ENCODE data around the gene IRF3. TPM values are rescaled to one million over a fixed set of nuclear protein-coding genes. Genes with fewer than 3 reads are reported as not detected.

Gene IRF3
- total and polyA plus RNA-seq, 10 of the 15 experiments (the other 5 are each of a cell fraction or from before 2014, with no cell fraction given), result 5.5 to 110 (median 63.4) TPM

GRCh38 chr19:49658139-49658517, 7.5 kb downstream of the IRF3 start:
- POLR2A ChIA-PET, result no interaction called here

GRCh38 chr19:49657493-49658138, 8.0 kb downstream of the IRF3 start:
- Histone ChIP-seq H3K4me2 (ENCODE audit: control insufficient read depth, insufficient read depth) (no peak overlapping the region), H3K27me3 (replicated peaks in 1 of 2; ENCODE audit: control insufficient read depth in 2 of 2, insufficient read depth in 2 of 2, low read length in 1 of 2) (no peaks in the 10 kb centered on the region), H3K36me3 (ENCODE audit: control insufficient read depth in 2 of 2, insufficient read depth in 2 of 2, low read length in 1 of 2) (peaks cover 7 to 46% of the 10 kb centered on the region in 2 experiments), H3K9me3 (replicated peaks; ENCODE audit: control insufficient read depth, insufficient read depth, low read length) (no peaks in the 10 kb centered on the region), H4K20me1 (ENCODE audit: control insufficient read depth, insufficient read depth) (no peaks in the 10 kb centered on the region; the same call in 1 of the 2 replicates), H3K27ac (ENCODE audit: control insufficient read depth, insufficient read depth) (no peak overlapping the region), H2AFZ (ENCODE audit: control insufficient read depth, low read depth, low read length) (no peak overlapping the region), H3K4me1 (ENCODE audit: control insufficient read depth, insufficient read depth, low read length) (peaks cover 1% of the 10 kb centered on the region; the same call in 1 of the 2 replicates), H3K79me2 (ENCODE audit: control insufficient read depth, insufficient read depth, low read length) (peaks cover 1% of the 10 kb centered on the region; the same call in 1 of the 2 replicates), H3K4me3 (no peak overlapping the region), H3K9ac (ENCODE audit: control insufficient read depth, insufficient read depth, low read length) (no peak overlapping the region)
- ATAC-seq (no peak), DNase-seq (ENCODE audit: low read depth, low spot score) (no peak), FAIRE-seq (no peak)
- TF ChIP-seq SIX5 (IDR thresholded peaks at IDR 0.05; ENCODE audit: low read depth, low read length, severe bottlenecking) (no peak), KLF5 (IDR thresholded peaks at IDR 0.05; ENCODE audit: partially characterized antibody) (no peak)
- BruUV-seq (replicated peaks), result no TSS peak
- WGBS (ENCODE audit: insufficient coverage, insufficient replicate concordance, low lambda C conversion rate, missing lambda C conversion rate), result 96% methylated on average over 22 of the region's 22 CpGs
- in situ Hi-C loops (cut with MboI), result no loop called here
- ChIA-PET SMC1A (ENCODE audit: uncharacterized antibody, unreplicated experiment) (no interaction called here), CTCF (interaction anchor here (0.5 kb wide), 1 partner anchor 17 kb away, joined by 3 read pairs; no protein-coding TSS in a partner anchor), POLR2A (interaction anchor here (0.6 kb wide), 1 partner anchor 16 kb away, joined by 3 read pairs; the partner anchor contains the start of gene SCAF1), RAD21 (ENCODE audit: unreplicated experiment) (no interaction called here)
- intact Hi-C loops (cut with micrococcal nuclease; ENCODE audit: unreplicated experiment), result no loop called here

More at GRCh38 chr19:49658139-49658517, 7.5 kb downstream of the IRF3 start:
- in situ Hi-C loops (cut with MboI), result no loop called here
- H3K79me2 ChIP-seq (ENCODE audit: control insufficient read depth, insufficient read depth, low read length), result peaks cover 4% of the 10 kb centered on the region
- no peaks in the 10 kb centered on the region for H3K9me3 ChIP-seq (replicated peaks; ENCODE audit: control insufficient read depth, insufficient read depth, low read length)
- TSS peak; percentile 56 for BruUV-seq (replicated peaks)
- no peak overlapping the region for H3K27ac ChIP-seq (ENCODE audit: control insufficient read depth, insufficient read depth)
- no peaks in the 10 kb centered on the region for H3K27me3 ChIP-seq (replicated peaks in 1 of 2; ENCODE audit: control insufficient read depth in 2 of 2, insufficient read depth in 2 of 2, low read length in 1 of 2)
- H2AFZ ChIP-seq (ENCODE audit: control insufficient read depth, low read depth, low read length), result no peak overlapping the region
- ChIA-PET CTCF (interaction anchor here (0.5 kb wide), 1 partner anchor 18 kb away, joined by 3 read pairs; no protein-coding TSS in a partner anchor), SMC1A (ENCODE audit: uncharacterized antibody, unreplicated experiment) (no interaction called here), RAD21 (ENCODE audit: unreplicated experiment) (no interaction called here)
- H3K36me3 ChIP-seq (ENCODE audit: control insufficient read depth in 2 of 2, insufficient read depth in 2 of 2, low read length in 1 of 2), result peaks cover 12 to 49% of the 10 kb centered on the region in 2 experiments
- H3K4me1 ChIP-seq (ENCODE audit: control insufficient read depth, insufficient read depth, low read length), result peaks cover 6% of the 10 kb centered on the region
- intact Hi-C loops (cut with micrococcal nuclease; ENCODE audit: unreplicated experiment), result no loop called here
- no peak overlapping the region for H3K4me2 ChIP-seq (ENCODE audit: control insufficient read depth, insufficient read depth)
- H4K20me1 ChIP-seq (ENCODE audit: control insufficient read depth, insufficient read depth), result no peaks in the 10 kb centered on the region; the same call in none of the 2 replicates
- no peak overlapping the region for H3K4me3 ChIP-seq
- no peak for TF ChIP-seq LARP7 (IDR thresholded peaks at IDR 0.05)
- ATAC-seq (no peak), DNase-seq (ENCODE audit: low read depth, low spot score) (no peak), FAIRE-seq (no peak)
- H3K9ac ChIP-seq (ENCODE audit: control insufficient read depth, insufficient read depth, low read length), result no peak overlapping the region
- 90% methylated on average over 14 of the region's 15 CpGs for WGBS (ENCODE audit: insufficient coverage, insufficient replicate concordance, low lambda C conversion rate, missing lambda C conversion rate)
